ENCODE measurements around the gene AHI1.
"Not testable (repeated sequence)": the region's sequence is repeated elsewhere in the genome, so short reads cannot be mapped to it uniquely, and the experiment has no call there.

Gene AHI1

GRCh38 chr6:135506270-135506997 lies 8.9 kb upstream of the AHI1 start:
- peak; percentile 65 for DNase-seq (ENCODE audit: low read depth, low spot score)

GRCh38 chr6:135505648-135506047 lies 8.1 kb upstream of the AHI1 start:
- no peak for DNase-seq (ENCODE audit: low read depth, low spot score)

GRCh38 chr6:135505222-135505621 lies 7.7 kb upstream of the AHI1 start:
- DNase-seq (ENCODE audit: low read depth, low spot score): no peak

GRCh38 chr6:135504734-135505133 lies 7.2 kb upstream of the AHI1 start:
- DNase-seq (ENCODE audit: low read depth, low spot score): no peak

- no peak for DNase-seq (ENCODE audit: low read depth, low spot score)
Observed at GRCh38 chr6:135503703-135504475, 6.3 kb upstream of the AHI1 start.

GRCh38 chr6:135499441-135500340 lies 2.2 kb upstream of the AHI1 start:
- no peak for DNase-seq (ENCODE audit: low read depth, low spot score)

GRCh38 chr6:135498185-135498841 lies 773 bp upstream of the AHI1 start:
- peak; percentile 89 for DNase-seq (ENCODE audit: low read depth, low spot score)

- no peak for DNase-seq (ENCODE audit: low read depth, low spot score)
Observed at GRCh38 chr6:135496800-135497411, 634 bp downstream of the AHI1 start.

- DNase-seq (ENCODE audit: low read depth, low spot score): no peak
Observed at GRCh38 chr6:135493218-135493961, 4.2 kb downstream of the AHI1 start.

GRCh38 chr6:135490381-135490780 lies 7.2 kb downstream of the AHI1 start:
- no peak for DNase-seq (ENCODE audit: low read depth, low spot score)

- peak; percentile 30 for DNase-seq (ENCODE audit: low read depth, low spot score)
Observed at GRCh38 chr6:135488023-135488422, 9.5 kb downstream of the AHI1 start.

- not testable (repeated sequence) for DNase-seq (ENCODE audit: low read depth, low spot score)
Observed at GRCh38 chr6:135483903-135484302, 13.6 kb downstream of the AHI1 start.

- no peak for DNase-seq (ENCODE audit: low read depth, low spot score)
Observed at GRCh38 chr6:135481783-135482369, 15.7 kb downstream of the AHI1 start.

GRCh38 chr6:135479601-135480000 lies 17.9 kb downstream of the AHI1 start:
- DNase-seq (ENCODE audit: low read depth, low spot score): no peak

- DNase-seq (ENCODE audit: low read depth, low spot score): no peak
Observed at GRCh38 chr6:135478626-135479025, 18.9 kb downstream of the AHI1 start.

GRCh38 chr6:135475292-135475886 lies 22.2 kb downstream of the AHI1 start:
- DNase-seq (ENCODE audit: low read depth, low spot score): no peak

- no peak for DNase-seq (ENCODE audit: low read depth, low spot score)
Observed at GRCh38 chr6:135474362-135474761, 23.2 kb downstream of the AHI1 start.

GRCh38 chr6:135465903-135466302 lies 31.6 kb downstream of the AHI1 start:
- no peak for DNase-seq (ENCODE audit: low read depth, low spot score)

- no peak for DNase-seq (ENCODE audit: low read depth, low spot score)
Observed at GRCh38 chr6:135465307-135465706, 32.2 kb downstream of the AHI1 start.

GRCh38 chr6:135464634-135465033 lies 32.9 kb downstream of the AHI1 start:
- no peak for DNase-seq (ENCODE audit: low read depth, low spot score)

Data from astrocyte of the hippocampus (primary cell).